Liver (tissue), 9 donors: ENCODE results near the gene ARHGAP1. TPM values are rescaled to one million over a fixed set of nuclear protein-coding genes. Genes with fewer than 3 reads are reported as not detected.

Source experiments
- DNase-seq: peaks from one replicate; pipeline ENCODE4 v3.0.0-alpha.2; 2017; ENCODE audit warnings: low spot score
- H3K27ac ChIP-seq, 2 donors: one replicate each; pipeline ENCODE4 v1.7.0; 2013; ENCODE audit warnings: inconsistent platforms in 2 of 2, low read length in 2 of 2, control low read depth in 1 of 2, low read depth in 1 of 2, mild to moderate bottlenecking in 1 of 2
- H3K27me3 ChIP-seq, 4 donors: one replicate each; pipeline versions ENCODE4 v1.6.1 to v1.7.0; 2013; ENCODE audit warnings: low read length in 3 of 4, inconsistent platforms in 1 of 4, mild to moderate bottlenecking in 1 of 4, moderate library complexity in 1 of 4; ENCODE audit not compliant: control insufficient read depth in 4 of 4, insufficient read depth in 4 of 4
- H3K36me3 ChIP-seq, 4 donors: one replicate each; pipeline versions ENCODE4 v1.6.1 to v1.7.0; 2013; ENCODE audit warnings: low read length in 3 of 4, mild to moderate bottlenecking in 3 of 4, low read depth in 1 of 4, moderate library complexity in 1 of 4; ENCODE audit not compliant: control insufficient read depth in 4 of 4, insufficient read depth in 3 of 4
- H3K4me1 ChIP-seq, 4 donors: one replicate each; pipeline versions ENCODE4 v1.6.1 to v1.7.0; 2013; ENCODE audit warnings: low read length in 3 of 4, mild to moderate bottlenecking in 3 of 4, moderate library complexity in 1 of 4; ENCODE audit not compliant: control insufficient read depth in 4 of 4, insufficient read depth in 4 of 4
- H3K4me3 ChIP-seq, 3 donors: one replicate each; pipeline versions ENCODE4 v1.6.1 to v1.7.0; 2013; ENCODE audit warnings: low read length in 3 of 3, control low read depth in 1 of 3, low read depth in 1 of 3, mild to moderate bottlenecking in 1 of 3
- H3K9ac ChIP-seq, 2 donors: one replicate each; pipeline ENCODE4 v1.7.0; 2013; ENCODE audit warnings: low read length in 2 of 2, mild to moderate bottlenecking in 2 of 2, moderate library complexity in 2 of 2, control low read depth in 1 of 2, low read depth in 1 of 2
- H3K9me3 ChIP-seq, 4 donors: one replicate each; pipeline versions ENCODE4 v1.6.1 to v1.7.0; 2013; ENCODE audit warnings: low read length in 3 of 4; ENCODE audit not compliant: control insufficient read depth in 4 of 4
- ATF3 ChIP-seq: IDR thresholded peaks from 2 replicates; pipeline ENCODE4 v1.6.1; 2016; ENCODE audit warnings: antibody characterized with exemption
- EGR1 ChIP-seq, 2 donors: IDR thresholded peaks; 2 replicates each; pipeline ENCODE4 v1.6.1; 2016 to 2018; ENCODE audit warnings: antibody characterized with exemption in 2 of 2, low read depth in 2 of 2
- FOXA1 ChIP-seq: IDR thresholded peaks from 2 replicates; pipeline ENCODE4 v1.6.1; 2016; ENCODE audit warnings: antibody characterized with exemption
- FOXA2 ChIP-seq: IDR thresholded peaks from 2 replicates; pipeline ENCODE4 v1.6.1; 2016; ENCODE audit warnings: antibody characterized with exemption
- GABPA ChIP-seq, 2 donors: IDR thresholded peaks in 1 of 2; conservative IDR thresholded peaks in 1 of 2; 2 replicates each; pipeline ENCODE4 v1.6.1; 2016; ENCODE audit warnings: antibody characterized with exemption in 2 of 2, mild to moderate bottlenecking in 1 of 2, moderate library complexity in 1 of 2
- HNF4A ChIP-seq, 2 donors: conservative IDR thresholded peaks; 2 replicates each; pipeline ENCODE4 v1.6.1; 2016; ENCODE audit warnings: antibody characterized with exemption in 2 of 2, mild to moderate bottlenecking in 2 of 2
- HNF4G ChIP-seq: IDR thresholded peaks from 2 replicates; pipeline ENCODE4 v1.6.1; 2016; ENCODE audit warnings: antibody characterized with exemption
- JUND ChIP-seq, 2 donors: IDR thresholded peaks; 2 replicates each; pipeline ENCODE4 v1.6.1; 2016; ENCODE audit warnings: antibody characterized with exemption in 2 of 2
- NR2F2 ChIP-seq: IDR thresholded peaks from 2 replicates; pipeline ENCODE4 v1.6.1; 2016; ENCODE audit warnings: antibody characterized with exemption
- RAD21 ChIP-seq, 2 donors: IDR thresholded peaks; 2 replicates each; pipeline ENCODE4 v1.6.1; 2016; ENCODE audit warnings: antibody characterized with exemption in 2 of 2, mild to moderate bottlenecking in 2 of 2
- RXRA ChIP-seq, 2 donors: IDR thresholded peaks; 2 replicates each; pipeline ENCODE4 v1.6.1; 2017 to 2018; ENCODE audit warnings: antibody characterized with exemption in 2 of 2, mild to moderate bottlenecking in 1 of 2
- SP1 ChIP-seq: IDR thresholded peaks from 2 replicates; pipeline ENCODE4 v1.6.1; 2018; ENCODE audit warnings: antibody characterized with exemption, mild to moderate bottlenecking
- TAF1 ChIP-seq: conservative IDR thresholded peaks from 2 replicates; pipeline ENCODE4 v1.6.1; 2016; ENCODE audit warnings: antibody characterized with exemption, mild to moderate bottlenecking
- YY1 ChIP-seq: IDR thresholded peaks from 2 replicates; pipeline ENCODE4 v1.6.1; 2016; ENCODE audit warnings: antibody characterized with exemption, mild to moderate bottlenecking
- WGBS: extraction: QIAGEN DNeasy Blood & Tissue Kit; methylation state at CpG from one replicate; pipeline ENCODE4 v1.1.7; 2013; 5-methylcytosine and 5-hydroxymethylcytosine counted together
- polyA plus RNA-seq, 2 donors: library from polyadenylated mRNA; stranded (reverse) in 1 of 2; unstranded in 1 of 2; fragments of 200-250 nt in 1 of 2; fragments of >200 nt in 1 of 2; fragmentation: Nextera tagmentation in 1 of 2; extraction: Ambion mirVana in 1 of 2; gene quantifications; one replicate each; pipeline versions ENCODE4 v1.2.1 to v1.2.3, GENCODE V29; 2013 to 2015
- total RNA-seq, 2 donors: library from RNA; depleted of rRNA; stranded (reverse); fragments of >200 nt; gene quantifications; one replicate each; pipeline ENCODE4 v1.2.3, GENCODE V29; 2014
- TF ChIP-seq, protein P1 (sequence below): fragments of 150-350 bp; IDR thresholded peaks from 2 replicates; pipeline ENCODE4 v1.5.1; 2017; ENCODE audit warnings: improper control_type of control experiment, low read depth, low read length; ENCODE audit not compliant: missing input control
- TF ChIP-seq, protein P2 (sequence below): IDR thresholded peaks from 2 replicates; pipeline ENCODE4 v1.6.1; 2016; ENCODE audit warnings: antibody characterized with exemption, mild to moderate bottlenecking
- donor health status: healthy.
- donor health status: healthy.
- donor health status: healthy.
- donor health status: healthy.
- donor health status: healthy.

ARHGAP1 gene
- total and polyA plus RNA-seq, 4 donors, result 10.9 to 21.9 (median 20.1) TPM

- TF ChIP-seq ATF3 (no peak), YY1 (no peak), SP1 (no peak), HNF4A (conservative IDR thresholded peaks at IDR 0.05) (no peak), JUND (IDR thresholded peaks at IDR 0.05) (no peak), GABPA (IDR thresholded peaks at IDR 0.05 in 1 of 2, conservative IDR thresholded peaks at IDR 0.05 in 1 of 2) (no peak), RXRA (IDR thresholded peaks at IDR 0.05) (no peak), NR2F2 (no peak), FOXA1 (no peak)
- TF ChIP-seq, protein P1, sequence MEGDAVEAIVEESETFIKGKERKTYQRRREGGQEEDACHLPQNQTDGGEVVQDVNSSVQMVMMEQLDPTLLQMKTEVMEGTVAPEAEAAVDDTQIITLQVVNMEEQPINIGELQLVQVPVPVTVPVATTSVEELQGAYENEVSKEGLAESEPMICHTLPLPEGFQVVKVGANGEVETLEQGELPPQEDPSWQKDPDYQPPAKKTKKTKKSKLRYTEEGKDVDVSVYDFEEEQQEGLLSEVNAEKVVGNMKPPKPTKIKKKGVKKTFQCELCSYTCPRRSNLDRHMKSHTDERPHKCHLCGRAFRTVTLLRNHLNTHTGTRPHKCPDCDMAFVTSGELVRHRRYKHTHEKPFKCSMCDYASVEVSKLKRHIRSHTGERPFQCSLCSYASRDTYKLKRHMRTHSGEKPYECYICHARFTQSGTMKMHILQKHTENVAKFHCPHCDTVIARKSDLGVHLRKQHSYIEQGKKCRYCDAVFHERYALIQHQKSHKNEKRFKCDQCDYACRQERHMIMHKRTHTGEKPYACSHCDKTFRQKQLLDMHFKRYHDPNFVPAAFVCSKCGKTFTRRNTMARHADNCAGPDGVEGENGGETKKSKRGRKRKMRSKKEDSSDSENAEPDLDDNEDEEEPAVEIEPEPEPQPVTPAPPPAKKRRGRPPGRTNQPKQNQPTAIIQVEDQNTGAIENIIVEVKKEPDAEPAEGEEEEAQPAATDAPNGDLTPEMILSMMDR, result no peak
- TF ChIP-seq, protein P2, sequence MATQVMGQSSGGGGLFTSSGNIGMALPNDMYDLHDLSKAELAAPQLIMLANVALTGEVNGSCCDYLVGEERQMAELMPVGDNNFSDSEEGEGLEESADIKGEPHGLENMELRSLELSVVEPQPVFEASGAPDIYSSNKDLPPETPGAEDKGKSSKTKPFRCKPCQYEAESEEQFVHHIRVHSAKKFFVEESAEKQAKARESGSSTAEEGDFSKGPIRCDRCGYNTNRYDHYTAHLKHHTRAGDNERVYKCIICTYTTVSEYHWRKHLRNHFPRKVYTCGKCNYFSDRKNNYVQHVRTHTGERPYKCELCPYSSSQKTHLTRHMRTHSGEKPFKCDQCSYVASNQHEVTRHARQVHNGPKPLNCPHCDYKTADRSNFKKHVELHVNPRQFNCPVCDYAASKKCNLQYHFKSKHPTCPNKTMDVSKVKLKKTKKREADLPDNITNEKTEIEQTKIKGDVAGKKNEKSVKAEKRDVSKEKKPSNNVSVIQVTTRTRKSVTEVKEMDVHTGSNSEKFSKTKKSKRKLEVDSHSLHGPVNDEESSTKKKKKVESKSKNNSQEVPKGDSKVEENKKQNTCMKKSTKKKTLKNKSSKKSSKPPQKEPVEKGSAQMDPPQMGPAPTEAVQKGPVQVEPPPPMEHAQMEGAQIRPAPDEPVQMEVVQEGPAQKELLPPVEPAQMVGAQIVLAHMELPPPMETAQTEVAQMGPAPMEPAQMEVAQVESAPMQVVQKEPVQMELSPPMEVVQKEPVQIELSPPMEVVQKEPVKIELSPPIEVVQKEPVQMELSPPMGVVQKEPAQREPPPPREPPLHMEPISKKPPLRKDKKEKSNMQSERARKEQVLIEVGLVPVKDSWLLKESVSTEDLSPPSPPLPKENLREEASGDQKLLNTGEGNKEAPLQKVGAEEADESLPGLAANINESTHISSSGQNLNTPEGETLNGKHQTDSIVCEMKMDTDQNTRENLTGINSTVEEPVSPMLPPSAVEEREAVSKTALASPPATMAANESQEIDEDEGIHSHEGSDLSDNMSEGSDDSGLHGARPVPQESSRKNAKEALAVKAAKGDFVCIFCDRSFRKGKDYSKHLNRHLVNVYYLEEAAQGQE, result no peak
- Histone ChIP-seq H3K36me3 (peaks cover 14 to 59% (median 52%) of the 10 kb centered on the region in 4 donors), H3K27ac (no peak overlapping the region), H3K9ac (no peak overlapping the region), H3K4me1 (peaks cover 5 to 47% (median 23%) of the 10 kb centered on the region in 4 donors), H3K4me3 (no peak overlapping the region), H3K9me3 (no peaks in the 10 kb centered on the region), H3K27me3 (no peaks in the 10 kb centered on the region)
- 91% methylated on average over 17 of the region's 17 CpGs for WGBS
- no peak for DNase-seq
Observed at GRCh38 chr11:46727952-46728658, 27.7 kb upstream of the ARHGAP1 start.

GRCh38 chr11:46726206-46726862 is 25.9 kb upstream of the ARHGAP1 start:
- peaks cover 9 to 60% (median 33%) of the 10 kb centered on the region in 4 donors for H3K4me1 ChIP-seq
- no peak overlapping the region for H3K9ac ChIP-seq
- DNase-seq, result no peak
- no peak overlapping the region for H3K4me3 ChIP-seq
- no peaks in the 10 kb centered on the region for H3K9me3 ChIP-seq
- WGBS, result 94% methylated on average over 26 of the region's 26 CpGs
- peaks cover 13 to 52% (median 43%) of the 10 kb centered on the region in 4 donors for H3K36me3 ChIP-seq
- no peak overlapping the region for H3K27ac ChIP-seq
- no peaks in the 10 kb centered on the region for H3K27me3 ChIP-seq
- TF ChIP-seq JUND (IDR thresholded peaks at IDR 0.05), result no peak
- TF ChIP-seq SP1, result no peak
- TF ChIP-seq RAD21 (IDR thresholded peaks at IDR 0.05), result no peak
- no peak for TF ChIP-seq GABPA (IDR thresholded peaks at IDR 0.05 in 1 of 2, conservative IDR thresholded peaks at IDR 0.05 in 1 of 2)
- TF ChIP-seq FOXA2, result no peak
- TF ChIP-seq HNF4A (conservative IDR thresholded peaks at IDR 0.05), result no peak
- TF ChIP-seq RXRA (IDR thresholded peaks at IDR 0.05), result no peak
- no peak for TF ChIP-seq ATF3
- TF ChIP-seq, protein P2, result no peak
- no peak for TF ChIP-seq TAF1
- no peak for TF ChIP-seq NR2F2
- TF ChIP-seq HNF4G, result no peak
- no peak for TF ChIP-seq FOXA1
- TF ChIP-seq, protein P1, result no peak
- TF ChIP-seq YY1, result no peak
- TF ChIP-seq EGR1 (IDR thresholded peaks at IDR 0.05; ENCODE audit: low read depth in 2 of 2), result no peak
